Measurements from ENCODE around the gene PKHD1.

The PKHD1 gene

DNA sequence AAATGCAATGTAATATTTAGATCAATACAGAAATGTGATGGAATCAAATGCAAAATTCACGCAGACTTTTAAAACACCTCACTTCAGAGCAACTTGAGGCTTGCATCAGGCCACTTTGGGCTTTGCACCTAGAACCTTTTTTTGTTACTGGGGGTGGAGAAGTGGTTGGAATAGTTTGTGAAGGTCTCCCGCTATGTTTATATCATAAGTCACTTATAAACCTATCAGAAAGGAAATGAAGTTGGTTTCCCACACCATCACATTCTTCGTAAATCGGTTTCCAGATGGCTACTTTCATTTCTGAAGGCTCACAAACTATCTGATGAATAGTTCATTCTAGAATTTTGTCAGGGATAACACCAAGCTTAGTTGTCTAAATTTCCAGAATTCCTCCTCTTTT lies 74.8 kb downstream of the PKHD1 start:
- TF ChIP-seq, protein P1, sequence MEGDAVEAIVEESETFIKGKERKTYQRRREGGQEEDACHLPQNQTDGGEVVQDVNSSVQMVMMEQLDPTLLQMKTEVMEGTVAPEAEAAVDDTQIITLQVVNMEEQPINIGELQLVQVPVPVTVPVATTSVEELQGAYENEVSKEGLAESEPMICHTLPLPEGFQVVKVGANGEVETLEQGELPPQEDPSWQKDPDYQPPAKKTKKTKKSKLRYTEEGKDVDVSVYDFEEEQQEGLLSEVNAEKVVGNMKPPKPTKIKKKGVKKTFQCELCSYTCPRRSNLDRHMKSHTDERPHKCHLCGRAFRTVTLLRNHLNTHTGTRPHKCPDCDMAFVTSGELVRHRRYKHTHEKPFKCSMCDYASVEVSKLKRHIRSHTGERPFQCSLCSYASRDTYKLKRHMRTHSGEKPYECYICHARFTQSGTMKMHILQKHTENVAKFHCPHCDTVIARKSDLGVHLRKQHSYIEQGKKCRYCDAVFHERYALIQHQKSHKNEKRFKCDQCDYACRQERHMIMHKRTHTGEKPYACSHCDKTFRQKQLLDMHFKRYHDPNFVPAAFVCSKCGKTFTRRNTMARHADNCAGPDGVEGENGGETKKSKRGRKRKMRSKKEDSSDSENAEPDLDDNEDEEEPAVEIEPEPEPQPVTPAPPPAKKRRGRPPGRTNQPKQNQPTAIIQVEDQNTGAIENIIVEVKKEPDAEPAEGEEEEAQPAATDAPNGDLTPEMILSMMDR (IDR thresholded peaks at IDR 0.05) = no peak

GRCh38 chr6:52010806-52011205 lies 76.6 kb downstream of the PKHD1 start:
- TF ChIP-seq, protein P1 (IDR thresholded peaks at IDR 0.05) = no peak

- TF ChIP-seq, protein P1 (IDR thresholded peaks at IDR 0.05) = no peak
Measured at GRCh38 chr6:52010145-52010544, 77.3 kb downstream of the PKHD1 start.

GRCh38 chr6:52009466-52010140 lies 77.8 kb downstream of the PKHD1 start:
- TF ChIP-seq, protein P1 (IDR thresholded peaks at IDR 0.05) = no peak

GRCh38 chr6:52000064-52000463 lies 87.3 kb downstream of the PKHD1 start:
- TF ChIP-seq, protein P1 (IDR thresholded peaks at IDR 0.05) = no peak

- TF ChIP-seq, protein P1 (IDR thresholded peaks at IDR 0.05) = no peak
Measured at GRCh38 chr6:51996296-51996947, 91.0 kb downstream of the PKHD1 start.

DNA sequence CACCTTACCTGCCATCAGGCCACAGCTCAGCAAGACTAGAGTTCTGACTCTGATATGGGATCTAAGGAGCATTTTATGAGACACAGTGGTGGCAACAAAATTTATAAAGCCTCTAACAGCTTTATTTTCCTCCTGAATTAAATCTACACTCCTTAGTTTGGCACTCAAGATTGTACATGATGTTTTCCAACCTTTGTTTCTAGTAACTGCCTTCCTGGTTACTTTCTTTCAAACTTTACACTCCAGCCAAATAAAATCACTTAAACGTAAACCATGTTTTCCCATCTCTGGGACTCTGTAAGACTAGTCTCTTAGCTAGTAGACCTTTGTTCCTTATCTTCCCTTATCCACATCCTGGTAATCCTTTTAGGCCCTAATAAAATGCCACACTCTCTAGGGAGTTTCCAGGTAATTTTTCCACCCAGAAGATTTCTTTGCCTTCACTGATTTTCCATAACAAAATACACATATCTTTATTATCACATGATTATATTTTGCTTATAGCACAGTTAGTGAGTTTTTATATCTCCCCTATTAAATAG lies 92.1 kb downstream of the PKHD1 start:
- TF ChIP-seq, protein P1 (IDR thresholded peaks at IDR 0.05) = no peak

Measured in LNCAP (cell line).